Raji (cell line): ENCODE results near the gene ADCYAP1.

Source experiments
- POLR2A ChIP-seq: IDR thresholded peaks from 2 replicates; pipeline ENCODE4 v1.6.1; 2011; ENCODE audit warnings: low read depth, low read length, control low read depth; ENCODE audit not compliant: insufficient read depth

ADCYAP1 gene

GRCh38 chr18:934518-935133 lies 30.0 kb downstream of the ADCYAP1 start:
- TF ChIP-seq POLR2A = no peak

- no peak for TF ChIP-seq POLR2A
Observed at GRCh38 chr18:936941-937340, 32.3 kb downstream of the ADCYAP1 start.

- no peak for TF ChIP-seq POLR2A
Observed at GRCh38 chr18:939166-939565, 34.5 kb downstream of the ADCYAP1 start.

GRCh38 chr18:939958-940357 lies 35.3 kb downstream of the ADCYAP1 start:
- TF ChIP-seq POLR2A = no peak

- TF ChIP-seq POLR2A = no peak
Observed at GRCh38 chr18:941331-941730, 36.7 kb downstream of the ADCYAP1 start.

GRCh38 chr18:944440-944839 lies 39.8 kb downstream of the ADCYAP1 start:
- no peak for TF ChIP-seq POLR2A

- no peak for TF ChIP-seq POLR2A
Observed at GRCh38 chr18:949724-950631, 45.3 kb downstream of the ADCYAP1 start.

- no peak for TF ChIP-seq POLR2A
Observed at GRCh38 chr18:950882-951495, 46.3 kb downstream of the ADCYAP1 start.

GRCh38 chr18:955384-956066 lies 50.9 kb downstream of the ADCYAP1 start:
- TF ChIP-seq POLR2A = no peak

- TF ChIP-seq POLR2A = no peak
Observed at GRCh38 chr18:957829-958228, 53.2 kb downstream of the ADCYAP1 start.

- TF ChIP-seq POLR2A = no peak
Observed at GRCh38 chr18:959854-960253, 55.2 kb downstream of the ADCYAP1 start.
